ENCODE data around the gene RYR2.

Gene RYR2

DNA sequence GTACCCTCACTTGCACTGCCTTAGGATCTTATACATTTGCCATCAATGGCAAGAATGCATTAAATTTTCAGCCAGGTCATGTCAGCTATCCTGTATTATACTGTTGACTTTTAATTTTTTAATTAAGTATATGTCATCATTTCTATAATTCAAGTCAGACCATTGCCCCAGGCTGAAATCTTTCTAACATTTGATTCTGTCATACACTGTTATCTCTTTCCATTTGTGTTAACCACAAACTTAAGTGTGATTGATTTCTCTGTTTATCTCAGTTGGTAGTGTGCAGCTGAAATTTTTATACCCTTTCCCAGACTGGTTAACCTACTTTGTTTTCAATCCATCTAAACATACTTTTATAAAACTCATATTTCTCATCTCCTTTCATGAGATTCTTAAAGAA is 695.5 kb downstream of the RYR2 start:
- no peak for TF ChIP-seq CTCF (IDR thresholded peaks at IDR 0.05; ENCODE audit: low read depth, low read length)
- no peak for DNase-seq (ENCODE audit: low read depth in 2 of 2)
- H3K4me3 ChIP-seq (replicated peaks in 1 of 2; ENCODE audit: low read depth in 2 of 2, low read length in 2 of 2), result no peak overlapping the region

- H3K4me3 ChIP-seq (replicated peaks in 1 of 2; ENCODE audit: low read depth in 2 of 2, low read length in 2 of 2), result no peak overlapping the region
- no peak for TF ChIP-seq CTCF (IDR thresholded peaks at IDR 0.05; ENCODE audit: low read depth, low read length)
- DNase-seq (ENCODE audit: low read depth in 2 of 2), result no peak
These were observed 696.1 kb downstream of the RYR2 start for GRCh38 chr1:237737938-237738610.

GRCh38 chr1:237740846-237741245 is 698.9 kb downstream of the RYR2 start:
- TF ChIP-seq CTCF (IDR thresholded peaks at IDR 0.05; ENCODE audit: low read depth, low read length), result no peak
- no peak for DNase-seq (ENCODE audit: low read depth in 2 of 2)
- H3K4me3 ChIP-seq (replicated peaks in 1 of 2; ENCODE audit: low read depth in 2 of 2, low read length in 2 of 2), result no peak overlapping the region

DNA sequence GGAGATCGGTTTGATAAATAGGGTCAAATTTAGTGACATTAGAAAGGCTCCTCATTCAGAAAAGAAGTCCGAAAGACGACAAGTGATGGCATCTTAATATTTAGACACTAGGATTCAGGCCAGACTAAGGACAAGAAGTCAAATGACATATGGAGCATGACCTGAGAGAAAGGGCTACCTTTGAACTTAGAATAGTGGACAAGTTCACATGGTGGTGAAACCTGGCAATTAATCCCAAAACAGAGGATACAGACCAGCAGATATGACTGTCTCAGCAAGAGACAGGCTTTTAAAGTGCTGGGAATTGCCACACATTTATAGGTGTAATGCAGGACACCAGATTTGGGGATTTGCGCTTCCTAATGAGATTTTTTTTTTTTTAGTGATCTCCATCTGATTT is 703.6 kb downstream of the RYR2 start:
- no peak for TF ChIP-seq CTCF (IDR thresholded peaks at IDR 0.05; ENCODE audit: low read depth, low read length)
- H3K4me3 ChIP-seq (replicated peaks in 1 of 2; ENCODE audit: low read depth in 2 of 2, low read length in 2 of 2), result no peak overlapping the region
- no peak for DNase-seq (ENCODE audit: low read depth in 2 of 2)

DNA sequence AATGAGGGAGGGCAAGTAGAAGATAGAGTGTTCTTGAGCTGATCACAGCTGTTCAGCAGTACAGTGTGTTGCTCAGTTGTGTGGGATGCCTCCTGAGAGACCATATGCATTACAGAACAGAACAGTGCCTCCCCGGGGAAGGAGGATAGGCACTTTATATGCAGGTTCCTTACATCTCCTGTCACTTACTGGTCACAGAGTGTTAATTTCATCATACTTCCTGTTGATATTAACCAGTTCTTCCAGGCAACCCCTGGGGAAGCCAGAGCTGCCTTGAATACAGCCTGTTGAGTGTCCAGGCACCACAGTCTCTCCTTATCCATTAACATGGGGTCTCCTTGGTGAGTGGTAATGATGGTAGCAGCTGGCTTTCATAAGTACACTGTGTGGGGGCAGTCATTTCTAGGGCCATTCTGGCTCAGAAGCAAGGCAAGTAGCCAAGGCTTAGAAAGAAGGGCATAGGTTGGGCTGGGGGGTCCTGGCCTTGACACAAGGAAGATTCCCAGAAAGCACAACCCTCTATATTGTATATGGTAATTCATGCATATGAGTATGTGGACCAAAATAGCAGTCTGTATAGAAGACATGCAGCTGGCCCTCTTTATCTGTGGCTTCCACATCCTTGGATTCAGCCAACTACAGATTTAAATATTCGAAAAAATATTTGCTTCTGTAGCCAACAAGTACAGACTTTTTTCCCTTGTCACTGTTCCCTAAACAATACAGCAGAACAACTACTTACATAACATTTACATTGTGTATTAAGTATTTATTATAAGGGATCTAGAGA is 706.4 kb downstream of the RYR2 start:
- no peak for DNase-seq (ENCODE audit: low read depth in 2 of 2)
- H3K4me3 ChIP-seq (replicated peaks in 1 of 2; ENCODE audit: low read depth in 2 of 2, low read length in 2 of 2), result no peak overlapping the region
- TF ChIP-seq CTCF (IDR thresholded peaks at IDR 0.05; ENCODE audit: low read depth, low read length), result no peak

- no peak for TF ChIP-seq CTCF (IDR thresholded peaks at IDR 0.05; ENCODE audit: low read depth, low read length)
- no peak for DNase-seq (ENCODE audit: low read depth in 2 of 2)
- no peak overlapping the region for H3K4me3 ChIP-seq (replicated peaks in 1 of 2; ENCODE audit: low read depth in 2 of 2, low read length in 2 of 2)
These were observed 707.1 kb downstream of the RYR2 start for GRCh38 chr1:237749122-237749521.

All from cardiac fibroblast (primary cell).